Cardiac ventricle fibroblast (primary cell): Measurements from ENCODE around the gene CNOT6L. TPM values are rescaled to one million over a fixed set of nuclear protein-coding genes. Genes with fewer than 3 reads are reported as not detected.

Experiments
- total RNA-seq: library from RNA; depleted of rRNA; stranded (reverse); fragments of >200 nt; gene quantifications from 2 replicates; pipeline ENCODE4 v1.2.3, GENCODE V29; 2015

CNOT6L gene
- total RNA-seq, result 7.4 and 9.2 TPM in 2 replicates

DNA sequence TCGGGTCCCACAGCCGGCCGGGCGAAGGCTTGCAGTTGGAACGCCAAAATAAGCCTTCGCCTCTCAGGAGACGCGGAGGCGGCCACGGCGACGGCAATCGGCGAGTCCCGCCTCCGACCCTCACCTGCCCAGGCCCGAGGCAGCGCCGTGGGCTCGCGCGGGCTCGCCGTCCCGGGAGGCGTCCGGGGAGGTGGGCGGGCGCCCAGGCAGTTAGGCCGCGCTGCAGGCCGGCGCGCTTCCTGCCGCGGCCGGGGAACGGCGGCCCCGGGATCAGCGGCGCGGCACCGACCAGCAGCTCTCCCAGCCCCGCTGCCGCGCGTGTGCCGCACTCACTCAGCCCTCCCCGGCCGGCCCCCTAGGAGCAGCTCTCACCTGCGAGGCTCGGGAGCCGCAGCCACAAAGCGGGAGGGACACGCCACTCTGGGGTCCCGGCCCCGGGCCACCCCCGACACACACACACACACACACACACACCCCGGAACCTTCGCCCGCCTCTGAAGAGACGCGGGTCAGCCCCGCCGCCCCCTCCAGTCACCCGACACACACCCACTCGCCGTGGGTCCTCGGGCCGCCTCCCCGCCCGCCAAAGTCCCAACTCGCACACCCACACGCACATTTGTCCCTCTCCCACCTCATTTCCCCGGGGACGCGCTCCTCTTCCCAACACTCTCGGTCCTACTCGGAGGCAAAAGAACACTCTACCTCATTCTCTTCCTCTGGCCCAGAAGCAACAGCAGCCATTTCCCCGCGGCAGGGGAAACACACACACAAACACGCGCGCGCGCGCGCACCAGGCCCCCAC lies at the start of gene CNOT6L:
Gene CNOT6L, minus strand, starts transcription at position 767 of the 802 bp plus-strand sequence. Its CDS starts 60 bp downstream, at position 707.

GRCh38 chr4:77862478-77863216 lies 43.5 kb upstream of the CNOT6L start, which contains the start of gene MRPL1:
MRPL1 (plus strand) TSS chr4:77862830; CDS start chr4:77862849, 19 bp downstream.

Other genes with a start within 250 kb of the CNOT6L start
- gene CXCL13, start 213.5 kb downstream of the CNOT6L start, total RNA-seq, result not detected in 2 replicates
- 19.7 and 20.8 TPM in 2 replicates for gene MRPL1, start 43.5 kb upstream of the CNOT6L start, total RNA-seq
- gene FRAS1, start 238.0 kb upstream of the CNOT6L start, total RNA-seq, result 2.7 and 3.7 TPM in 2 replicates